A673 (cell line): Measurements from ENCODE around the gene FAM114A1.

ENCODE experiments used
- EZH2 ChIP-seq: fragments of 200-600 bp; sonication (generic); IDR thresholded peaks from 2 replicates; pipeline ENCODE4 v1.6.1; 2017; ENCODE audit warnings: borderline replicate concordance, low read depth, mild to moderate bottlenecking, mixed read lengths, antibody characterized with exemption, low read length; ENCODE audit not compliant: poor library complexity, severe bottlenecking
- TF ChIP-seq, protein P1 (sequence below): fragments of 300-800, 200-600 bp; sonication (generic); conservative IDR thresholded peaks from 2 replicates; pipeline ENCODE4 v1.5.1; 2017; ENCODE audit warnings: low read depth, mild to moderate bottlenecking, antibody characterized with exemption, low read length, moderate library complexity, mixed read lengths

DNA sequence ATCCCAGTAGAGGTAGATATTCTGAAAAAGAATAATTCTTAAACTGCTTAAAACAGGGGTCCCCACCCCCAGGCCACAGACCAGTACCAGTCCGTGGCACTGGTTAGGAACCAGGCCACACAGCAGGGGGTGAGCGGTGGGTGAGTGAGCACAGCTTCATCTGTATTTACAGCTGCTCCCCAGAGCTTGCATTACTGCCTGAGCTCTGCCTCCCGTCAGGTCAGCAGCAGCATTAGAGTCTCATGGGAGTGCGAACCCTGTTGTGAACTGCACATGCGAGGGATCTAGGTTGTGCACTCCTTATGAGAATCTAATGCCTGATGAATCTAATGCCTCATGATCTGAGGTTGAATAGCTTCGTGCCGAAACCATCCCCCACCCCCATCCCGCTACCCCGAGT lies 76.8 kb downstream of the FAM114A1 start:
- TF ChIP-seq, protein P1, sequence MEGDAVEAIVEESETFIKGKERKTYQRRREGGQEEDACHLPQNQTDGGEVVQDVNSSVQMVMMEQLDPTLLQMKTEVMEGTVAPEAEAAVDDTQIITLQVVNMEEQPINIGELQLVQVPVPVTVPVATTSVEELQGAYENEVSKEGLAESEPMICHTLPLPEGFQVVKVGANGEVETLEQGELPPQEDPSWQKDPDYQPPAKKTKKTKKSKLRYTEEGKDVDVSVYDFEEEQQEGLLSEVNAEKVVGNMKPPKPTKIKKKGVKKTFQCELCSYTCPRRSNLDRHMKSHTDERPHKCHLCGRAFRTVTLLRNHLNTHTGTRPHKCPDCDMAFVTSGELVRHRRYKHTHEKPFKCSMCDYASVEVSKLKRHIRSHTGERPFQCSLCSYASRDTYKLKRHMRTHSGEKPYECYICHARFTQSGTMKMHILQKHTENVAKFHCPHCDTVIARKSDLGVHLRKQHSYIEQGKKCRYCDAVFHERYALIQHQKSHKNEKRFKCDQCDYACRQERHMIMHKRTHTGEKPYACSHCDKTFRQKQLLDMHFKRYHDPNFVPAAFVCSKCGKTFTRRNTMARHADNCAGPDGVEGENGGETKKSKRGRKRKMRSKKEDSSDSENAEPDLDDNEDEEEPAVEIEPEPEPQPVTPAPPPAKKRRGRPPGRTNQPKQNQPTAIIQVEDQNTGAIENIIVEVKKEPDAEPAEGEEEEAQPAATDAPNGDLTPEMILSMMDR, result no peak
- TF ChIP-seq EZH2, result no peak
